ENCODE data around the gene LENG9.

The LENG9 gene

GRCh38 chr19:54462047-54462654 is 1.4 kb downstream of the LENG9 start (continued):
- TF ChIP-seq KLF8 (tag by site-specific recombination; IDR thresholded peaks at IDR 0.05) (no peak), ZNF112 (tag by site-specific recombination; IDR thresholded peaks at IDR 0.05) (no peak)

DNA sequence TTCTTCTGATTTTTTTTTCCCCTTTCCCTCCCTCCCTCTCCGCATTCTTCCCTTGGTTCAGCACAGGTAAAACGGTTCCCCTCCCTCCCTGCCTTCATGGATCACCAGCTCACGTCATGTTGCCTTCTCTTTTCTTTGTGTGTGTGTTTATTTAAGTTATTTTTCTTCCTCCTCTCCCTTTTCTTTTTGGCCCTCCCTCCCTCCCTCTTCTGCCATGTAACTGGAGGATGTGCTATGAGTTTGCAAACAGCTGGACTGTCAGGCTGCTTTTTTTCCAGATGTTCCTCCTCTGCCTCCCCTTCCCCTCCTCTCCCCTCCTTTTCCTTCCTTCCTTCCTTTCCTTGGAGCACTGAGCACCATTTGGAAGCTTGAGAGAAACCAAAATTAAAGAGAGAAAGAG is 2.0 kb downstream of the LENG9 start:
- Histone ChIP-seq H3K4me3 (ENCODE audit: low read depth, low read length) (no peak overlapping the region), H3K4me1 (ENCODE audit: control insufficient read depth, insufficient read depth, low read length) (peaks cover 5% of the 10 kb centered on the region; the same call in 1 of the 2 replicates), H3K9me3 (ENCODE audit: control insufficient read depth, insufficient read depth, low read depth, low read length) (no peaks in the 10 kb centered on the region), H3K36me3 (ENCODE audit: control insufficient read depth in 2 of 2, insufficient read depth in 1 of 2, low read length in 2 of 2) (peaks cover 31 to 57% of the 10 kb centered on the region in 2 experiments), H3K27ac (ENCODE audit: extremely low read depth, low read depth, low read length) (0 out of 2 replicates have a peak overlapping the region, but pooled peaks have one; percentile 16)
- ChIA-PET POLR2A (interaction anchor here (6.8 kb wide), 1 partner anchor 12 kb away, joined by 64 read pairs; the partner anchor contains the start of gene LENG8), CTCF (interaction anchor here (0.6 to 1.6 kb wide), 2 partner anchors 16 kb away, joined by 3 to 6 read pairs; no protein-coding TSS in a partner anchor)
- TF ChIP-seq HOXD13 (CRISPR knock-in tag; IDR thresholded peaks at IDR 0.05; ENCODE audit: borderline replicate concordance): peak; percentile 13; the same call in 1 of the 2 replicates
- TF ChIP-seq ZNF600 (tag by site-specific recombination; IDR thresholded peaks at IDR 0.05): peak; percentile 61; the same call in 1 of the 2 replicates
- TF ChIP-seq, protein P1, sequence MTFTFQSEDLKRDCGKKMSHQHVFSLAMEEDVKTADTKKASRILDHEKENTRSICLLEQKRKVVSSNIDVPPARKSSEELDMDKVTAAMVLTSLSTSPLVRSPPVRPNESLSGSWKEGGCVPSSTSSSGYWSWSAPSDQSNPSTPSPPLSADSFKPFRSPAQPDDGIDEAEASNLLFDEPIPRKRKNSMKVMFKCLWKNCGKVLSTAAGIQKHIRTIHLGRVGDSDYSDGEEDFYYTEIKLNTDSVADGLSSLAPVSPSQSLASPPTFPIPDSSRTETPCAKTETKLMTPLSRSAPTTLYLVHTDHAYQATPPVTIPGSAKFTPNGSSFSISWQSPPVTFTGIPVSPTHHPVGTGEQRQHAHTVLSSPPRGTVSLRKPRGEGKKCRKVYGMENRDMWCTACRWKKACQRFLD (tag by site-specific recombination; IDR thresholded peaks at IDR 0.05): no peak
- no peak for TF ChIP-seq ZNF146 (tag by site-specific recombination; IDR thresholded peaks at IDR 0.05)
- TF ChIP-seq KLF8 (tag by site-specific recombination; IDR thresholded peaks at IDR 0.05): peak; percentile 78
- no peak for TF ChIP-seq ZNF266 (tag by site-specific recombination; IDR thresholded peaks at IDR 0.05; ENCODE audit: low read depth)
- TF ChIP-seq WT1 (tag by site-specific recombination; IDR thresholded peaks at IDR 0.05): peak; percentile 81
- TF ChIP-seq ZNF366 (tag by site-specific recombination; conservative IDR thresholded peaks at IDR 0.05): peak; percentile 81
- peak; percentile 76 for TF ChIP-seq PRDM1 (tag by site-specific recombination; IDR thresholded peaks at IDR 0.05)

- peaks cover 31 to 61% of the 10 kb centered on the region in 2 experiments for H3K36me3 ChIP-seq (ENCODE audit: control insufficient read depth in 2 of 2, insufficient read depth in 1 of 2, low read length in 2 of 2)
Observed at GRCh38 chr19:54461210-54461609, 2.4 kb downstream of the LENG9 start.

More at GRCh38 chr19:54461210-54461609, 2.4 kb downstream of the LENG9 start:
- Histone ChIP-seq H3K9me3 (ENCODE audit: control insufficient read depth, insufficient read depth, low read depth, low read length) (no peaks in the 10 kb centered on the region), H3K4me3 (ENCODE audit: low read depth, low read length) (no peak overlapping the region), H3K27ac (ENCODE audit: extremely low read depth, low read depth, low read length) (0 out of 2 replicates have a peak overlapping the region, but pooled peaks have one; percentile 16), H3K4me1 (ENCODE audit: control insufficient read depth, insufficient read depth, low read length) (peaks cover 5% of the 10 kb centered on the region; the same call in 1 of the 2 replicates)
- ChIA-PET POLR2A (interaction anchor here (0.5 to 6.8 kb wide), 2 partner anchors 12 to 778 kb away, joined by 3 to 64 read pairs; partner anchors contain the start of gene LENG8), CTCF (interaction anchor here (0.6 to 1.6 kb wide), 2 partner anchors 15 to 17 kb away, joined by 3 to 6 read pairs; no protein-coding TSS in a partner anchor)
- TF ChIP-seq, protein P2, sequence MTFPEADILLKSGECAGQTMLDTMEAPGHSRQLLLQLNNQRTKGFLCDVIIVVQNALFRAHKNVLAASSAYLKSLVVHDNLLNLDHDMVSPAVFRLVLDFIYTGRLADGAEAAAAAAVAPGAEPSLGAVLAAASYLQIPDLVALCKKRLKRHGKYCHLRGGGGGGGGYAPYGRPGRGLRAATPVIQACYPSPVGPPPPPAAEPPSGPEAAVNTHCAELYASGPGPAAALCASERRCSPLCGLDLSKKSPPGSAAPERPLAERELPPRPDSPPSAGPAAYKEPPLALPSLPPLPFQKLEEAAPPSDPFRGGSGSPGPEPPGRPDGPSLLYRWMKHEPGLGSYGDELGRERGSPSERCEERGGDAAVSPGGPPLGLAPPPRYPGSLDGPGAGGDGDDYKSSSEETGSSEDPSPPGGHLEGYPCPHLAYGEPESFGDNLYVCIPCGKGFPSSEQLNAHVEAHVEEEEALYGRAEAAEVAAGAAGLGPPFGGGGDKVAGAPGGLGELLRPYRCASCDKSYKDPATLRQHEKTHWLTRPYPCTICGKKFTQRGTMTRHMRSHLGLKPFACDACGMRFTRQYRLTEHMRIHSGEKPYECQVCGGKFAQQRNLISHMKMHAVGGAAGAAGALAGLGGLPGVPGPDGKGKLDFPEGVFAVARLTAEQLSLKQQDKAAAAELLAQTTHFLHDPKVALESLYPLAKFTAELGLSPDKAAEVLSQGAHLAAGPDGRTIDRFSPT (tag by site-specific recombination; IDR thresholded peaks at IDR 0.05): peak; percentile 39; the same call in 1 of the 2 replicates
- TF ChIP-seq ZNF148 (tag by site-specific recombination; IDR thresholded peaks at IDR 0.05; ENCODE audit: borderline replicate concordance): no peak
- no peak for TF ChIP-seq ZNF274 (IDR thresholded peaks at IDR 0.05; ENCODE audit: low read length)
- no peak for TF ChIP-seq ZNF274 (tag by site-specific recombination; IDR thresholded peaks at IDR 0.05; ENCODE audit: borderline replicate concordance)
- no peak for TF ChIP-seq HOXD13 (CRISPR knock-in tag; IDR thresholded peaks at IDR 0.05; ENCODE audit: borderline replicate concordance)
- TF ChIP-seq GLI2 (tag by site-specific recombination; IDR thresholded peaks at IDR 0.05; ENCODE audit: borderline replicate concordance, low read depth): no peak
- TF ChIP-seq TRIM28 (IDR thresholded peaks at IDR 0.05; ENCODE audit: borderline replicate concordance, low read length): no peak
- TF ChIP-seq ZNF747 (tag by site-specific recombination; IDR thresholded peaks at IDR 0.05): no peak
